ENCODE measurements around the gene AQP3.

The AQP3 gene

GRCh38 chr9:33468215-33468730, 20.9 kb upstream of the AQP3 start:
- no peak overlapping the region for H3K27ac ChIP-seq
- TF ChIP-seq CTCF (IDR thresholded peaks at IDR 0.05) (no peak), ZFX (IDR thresholded peaks at IDR 0.05; ENCODE audit: borderline replicate concordance) (no peak)

- no peak overlapping the region for H3K27ac ChIP-seq
- TF ChIP-seq ZFX (IDR thresholded peaks at IDR 0.05; ENCODE audit: borderline replicate concordance) = no peak
- no peak for TF ChIP-seq CTCF (IDR thresholded peaks at IDR 0.05)
Measured at GRCh38 chr9:33467526-33467925, 20.1 kb upstream of the AQP3 start.

GRCh38 chr9:33466565-33467495, 19.4 kb upstream of the AQP3 start:
- H3K27ac ChIP-seq = peak overlapping the region; percentile 10; the same call in 1 of the 2 replicates
- TF ChIP-seq ZFX (IDR thresholded peaks at IDR 0.05; ENCODE audit: borderline replicate concordance) = no peak
- TF ChIP-seq CTCF (IDR thresholded peaks at IDR 0.05) = peak; percentile 100

- no peak for TF ChIP-seq CTCF (IDR thresholded peaks at IDR 0.05)
- TF ChIP-seq ZFX (IDR thresholded peaks at IDR 0.05; ENCODE audit: borderline replicate concordance) = no peak
- H3K27ac ChIP-seq = peak overlapping the region; percentile 10; the same call in 1 of the 2 replicates
Measured at GRCh38 chr9:33465596-33466564, 18.5 kb upstream of the AQP3 start.

- no peak overlapping the region for H3K27ac ChIP-seq
- TF ChIP-seq CTCF (IDR thresholded peaks at IDR 0.05) (no peak), ZFX (IDR thresholded peaks at IDR 0.05; ENCODE audit: borderline replicate concordance) (no peak)
Measured at GRCh38 chr9:33465096-33465495, 17.7 kb upstream of the AQP3 start.

- TF ChIP-seq ZFX (IDR thresholded peaks at IDR 0.05; ENCODE audit: borderline replicate concordance) = no peak
- no peak for TF ChIP-seq CTCF (IDR thresholded peaks at IDR 0.05)
Measured at GRCh38 chr9:33464045-33464636, 16.7 kb upstream of the AQP3 start.

More at GRCh38 chr9:33464045-33464636, 16.7 kb upstream of the AQP3 start:
- H3K27ac ChIP-seq = no peak overlapping the region

All from 22Rv1 (cell line).